Fibroblast of lung (primary cell): ENCODE data around the gene NUDT14.

Experiments
- CTCF ChIP-seq, 2 donors: IDR thresholded peaks in 1 of 2; conservative IDR thresholded peaks in 1 of 2; 1 replicate in 1 of 2; 2 replicates in 1 of 2; pipeline ENCODE4 v1.5.1; 2011 to 2012; ENCODE audit warnings: low read length in 2 of 2, control low read depth in 1 of 2, inconsistent platforms in 1 of 2, low read depth in 1 of 2, mild to moderate bottlenecking in 1 of 2
- EZH2 ChIP-seq: IDR thresholded peaks from 2 replicates; pipeline ENCODE4 v1.5.1; 2012; ENCODE audit warnings: low read length, control low read depth, mild to moderate bottlenecking; ENCODE audit errors: missing control alignments

GRCh38 chr14:105221598-105222178 lies 40.6 kb upstream of the NUDT14 start:
- no peak for TF ChIP-seq CTCF (conservative IDR thresholded peaks at IDR 0.05 in 1 of 2, IDR thresholded peaks at IDR 0.05 in 1 of 2; ENCODE audit: low read depth in 1 of 2, low read length in 2 of 2)
- TF ChIP-seq EZH2 = no peak
